Breast epithelium (tissue), 4 donors: Measurements from ENCODE around the gene LDLRAD4. TPM values are rescaled to one million over a fixed set of nuclear protein-coding genes. Genes with fewer than 3 reads are reported as not detected.

Source experiments
- DNase-seq, 2 donors: peaks; one replicate each; pipeline ENCODE4 v3.0.0-alpha.2; 2019; ENCODE audit warnings: low spot score in 2 of 2
- H3K27ac ChIP-seq, 2 donors: fragments of 200-600 bp; sonication (generic) in 1 of 2; one replicate each; pipeline ENCODE4 v1.5.1; 2016 to 2019; ENCODE audit warnings: mild to moderate bottlenecking in 1 of 2
- H3K27me3 ChIP-seq, 2 donors: fragments of 200-600 bp; sonication (generic) in 1 of 2; one replicate each; pipeline versions ENCODE4 v1.5.1 to v1.6.0; 2017 to 2019; ENCODE audit warnings: control low read depth in 1 of 2, mild to moderate bottlenecking in 1 of 2
- H3K36me3 ChIP-seq: fragments of 200-600 bp; one replicate; pipeline ENCODE4 v1.5.1; 2019
- H3K4me1 ChIP-seq, 2 donors: fragments of 200-600 bp; sonication (generic); one replicate each; pipeline ENCODE4 v1.5.1; 2016 to 2019; ENCODE audit warnings: control low read depth in 1 of 2
- H3K4me3 ChIP-seq, 3 donors: fragments of 200-600 bp; sonication (generic); 1 replicate in 2 of 3; 2 replicates in 1 of 3; pipeline ENCODE4 v1.5.1; 2016 to 2019; ENCODE audit warnings: mild to moderate bottlenecking in 3 of 3, moderate library complexity in 2 of 3
- H3K9me3 ChIP-seq, 2 donors: fragments of 200-600 bp; sonication (generic) in 1 of 2; one replicate each; pipeline ENCODE4 v1.5.1; 2016 to 2019; ENCODE audit warnings: control low read depth in 1 of 2
- POLR2A ChIP-seq: fragments of 450-650 bp; IDR thresholded peaks from one replicate; pipeline ENCODE4 v1.6.1; 2016; ENCODE audit warnings: antibody characterized with exemption, mild to moderate bottlenecking, moderate library complexity
- POLR2AphosphoS5 ChIP-seq, 3 donors: sonication (generic); formaldehyde crosslinking; IDR thresholded peaks; one replicate each; pipeline ENCODE4 v1.6.1; 2017; ENCODE audit warnings: antibody characterized with exemption in 3 of 3
- intact Hi-C: fragments of 100-400 bp; cut with DNase I; formaldehyde crosslinking; loops from one replicate; pipeline ENCODE4 v1.15.1; 2023; ENCODE audit warnings: low total_unique reads
- total RNA-seq, 3 donors: library from RNA; depleted of rRNA; stranded (reverse); fragments of >200 nt; gene quantifications; one replicate each; pipeline ENCODE4 v1.1.0, GENCODE V29; 2016
- TF ChIP-seq, protein P1 (sequence below), 3 donors: fragments of 450-650 bp; IDR thresholded peaks; one replicate each; pipeline ENCODE4 v1.5.1; 2016 to 2017; ENCODE audit warnings: antibody characterized with exemption in 3 of 3, mild to moderate bottlenecking in 3 of 3, moderate library complexity in 3 of 3

LDLRAD4 gene
- total RNA-seq, 3 donors from 2014 or later, result 28.5 to 94.3 (median 42.9) TPM

DNA sequence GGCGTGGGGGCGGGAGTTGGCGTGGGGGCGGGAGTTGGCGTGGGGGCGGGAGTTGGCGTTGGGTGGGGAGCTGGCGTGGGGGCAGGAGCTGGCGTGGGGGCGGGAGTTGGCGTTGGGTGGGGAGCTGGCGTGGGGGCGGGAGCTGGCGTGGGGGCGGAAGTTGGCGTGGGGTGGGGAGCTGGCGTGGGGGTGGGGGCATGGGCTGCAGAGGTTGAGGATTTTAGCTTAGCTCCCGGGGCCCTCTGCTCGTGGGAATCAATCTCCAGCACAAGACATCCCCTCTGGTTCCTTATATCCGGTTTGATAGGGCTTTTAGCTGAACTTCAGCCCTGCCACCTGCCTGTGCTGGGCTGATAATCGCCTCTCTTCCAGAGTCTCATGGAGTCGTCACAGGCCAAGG, 177.0 kb downstream of the LDLRAD4 start:
- intact Hi-C loops, result no loop called here
- no peaks in the 10 kb centered on the region for H3K27me3 ChIP-seq
- DNase-seq, result no peak
- no peaks in the 10 kb centered on the region for H3K4me1 ChIP-seq
- no peak overlapping the region for H3K27ac ChIP-seq
- H3K36me3 ChIP-seq, result no peaks in the 10 kb centered on the region
- TF ChIP-seq, protein P1, sequence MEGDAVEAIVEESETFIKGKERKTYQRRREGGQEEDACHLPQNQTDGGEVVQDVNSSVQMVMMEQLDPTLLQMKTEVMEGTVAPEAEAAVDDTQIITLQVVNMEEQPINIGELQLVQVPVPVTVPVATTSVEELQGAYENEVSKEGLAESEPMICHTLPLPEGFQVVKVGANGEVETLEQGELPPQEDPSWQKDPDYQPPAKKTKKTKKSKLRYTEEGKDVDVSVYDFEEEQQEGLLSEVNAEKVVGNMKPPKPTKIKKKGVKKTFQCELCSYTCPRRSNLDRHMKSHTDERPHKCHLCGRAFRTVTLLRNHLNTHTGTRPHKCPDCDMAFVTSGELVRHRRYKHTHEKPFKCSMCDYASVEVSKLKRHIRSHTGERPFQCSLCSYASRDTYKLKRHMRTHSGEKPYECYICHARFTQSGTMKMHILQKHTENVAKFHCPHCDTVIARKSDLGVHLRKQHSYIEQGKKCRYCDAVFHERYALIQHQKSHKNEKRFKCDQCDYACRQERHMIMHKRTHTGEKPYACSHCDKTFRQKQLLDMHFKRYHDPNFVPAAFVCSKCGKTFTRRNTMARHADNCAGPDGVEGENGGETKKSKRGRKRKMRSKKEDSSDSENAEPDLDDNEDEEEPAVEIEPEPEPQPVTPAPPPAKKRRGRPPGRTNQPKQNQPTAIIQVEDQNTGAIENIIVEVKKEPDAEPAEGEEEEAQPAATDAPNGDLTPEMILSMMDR (IDR thresholded peaks at IDR 0.05), result no peak
- no peak for TF ChIP-seq POLR2A
- TF ChIP-seq POLR2AphosphoS5 (IDR thresholded peaks at IDR 0.05), result no peak
- H3K4me3 ChIP-seq, result no peak overlapping the region
- no peaks in the 10 kb centered on the region for H3K9me3 ChIP-seq

DNA sequence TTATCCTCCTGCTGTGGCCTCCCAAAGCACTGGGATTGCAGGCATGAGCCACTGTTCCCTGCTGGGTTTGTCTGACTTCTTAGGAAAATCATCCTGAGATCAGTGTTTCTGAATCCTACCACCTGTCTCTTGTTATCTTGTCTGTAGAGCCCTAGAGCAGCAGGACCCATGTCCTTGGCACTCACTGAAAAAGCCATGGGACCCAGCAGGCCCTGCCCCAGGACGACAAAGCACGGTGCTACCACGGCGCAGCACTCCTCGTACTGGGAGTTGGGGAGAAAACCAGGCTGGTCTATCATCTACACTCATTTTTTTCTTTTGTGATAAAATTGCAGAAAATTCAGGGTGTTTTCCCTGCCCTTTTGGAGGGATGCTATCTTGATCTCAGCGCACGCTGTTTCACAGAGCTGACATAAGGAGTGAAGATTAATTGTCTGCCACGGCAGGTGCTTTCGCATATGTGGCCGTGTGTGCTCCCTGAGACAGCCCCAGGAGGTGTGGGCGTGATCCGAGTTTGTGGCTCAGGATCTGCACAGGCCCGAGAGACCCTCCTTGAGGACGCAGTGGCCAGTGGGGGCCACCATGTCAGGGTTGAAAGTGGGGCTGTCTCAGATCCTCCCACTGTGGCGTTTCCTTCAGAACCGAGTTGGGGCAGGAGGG, 179.1 kb downstream of the LDLRAD4 start:
- TF ChIP-seq, protein P1 (IDR thresholded peaks at IDR 0.05), result no peak
- no peak for TF ChIP-seq POLR2A
- Histone ChIP-seq H3K4me3 (no peak overlapping the region), H3K27me3 (no peaks in the 10 kb centered on the region), H3K36me3 (no peaks in the 10 kb centered on the region), H3K27ac (no peak overlapping the region), H3K9me3 (no peaks in the 10 kb centered on the region), H3K4me1 (no peaks in the 10 kb centered on the region)
- DNase-seq, result no peak
- intact Hi-C loops, result no loop called here

DNA sequence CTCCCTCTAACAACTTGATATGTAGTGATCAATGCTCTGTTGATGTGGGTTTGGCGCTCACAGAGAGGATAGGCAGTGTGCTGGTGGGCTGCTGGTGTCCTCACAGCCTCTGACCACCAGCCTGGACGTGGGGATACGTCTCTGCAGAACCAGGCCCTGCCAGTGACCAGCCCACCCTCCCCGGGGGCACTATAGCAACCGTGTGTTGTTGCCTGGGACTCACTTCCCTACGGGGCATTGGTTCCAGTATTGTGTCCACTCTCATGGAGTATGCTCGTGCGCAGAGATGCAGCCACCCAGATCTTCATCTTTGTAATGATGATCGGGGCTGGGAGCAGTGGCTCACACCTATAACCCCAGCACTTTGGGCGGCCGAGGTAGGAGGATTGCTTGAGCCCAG, 180.1 kb downstream of the LDLRAD4 start:
- H3K27ac ChIP-seq, result no peak overlapping the region
- H3K36me3 ChIP-seq, result no peaks in the 10 kb centered on the region
- H3K9me3 ChIP-seq, result no peaks in the 10 kb centered on the region
- H3K4me3 ChIP-seq, result no peak overlapping the region
- TF ChIP-seq POLR2A (no peak), POLR2AphosphoS5 (IDR thresholded peaks at IDR 0.05) (no peak)
- TF ChIP-seq, protein P1 (IDR thresholded peaks at IDR 0.05), result no peak
- H3K4me1 ChIP-seq, result no peaks in the 10 kb centered on the region
- DNase-seq, result no peak
- intact Hi-C loops, result no loop called here
- H3K27me3 ChIP-seq, result no peaks in the 10 kb centered on the region

DNA sequence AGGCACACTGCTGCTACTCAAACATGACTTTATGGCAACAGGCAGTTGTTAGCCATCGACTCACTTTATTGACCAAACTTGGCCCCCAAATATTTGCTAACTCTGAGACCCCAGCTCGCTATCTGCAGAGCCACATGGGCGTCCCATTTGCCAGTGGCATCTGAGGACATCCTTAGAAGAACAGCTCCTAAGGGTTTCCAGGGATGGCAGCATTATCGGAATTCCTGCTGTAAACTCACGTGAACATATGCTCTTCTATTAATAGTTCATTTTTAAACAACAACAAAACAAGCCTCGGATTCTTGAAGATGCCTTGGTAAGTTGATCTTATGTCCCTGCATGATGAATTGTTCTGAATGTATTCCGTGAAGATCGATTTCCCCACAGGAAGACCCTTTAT, 181.0 kb downstream of the LDLRAD4 start:
- Histone ChIP-seq H3K27ac (no peak overlapping the region), H3K4me3 (no peak overlapping the region), H3K27me3 (no peaks in the 10 kb centered on the region), H3K4me1 (no peaks in the 10 kb centered on the region), H3K9me3 (no peaks in the 10 kb centered on the region), H3K36me3 (no peaks in the 10 kb centered on the region)
- intact Hi-C loops, result no loop called here
- DNase-seq, result no peak
- TF ChIP-seq, protein P1 (IDR thresholded peaks at IDR 0.05), result no peak
- no peak for TF ChIP-seq POLR2A
- no peak for TF ChIP-seq POLR2AphosphoS5 (IDR thresholded peaks at IDR 0.05)

DNA sequence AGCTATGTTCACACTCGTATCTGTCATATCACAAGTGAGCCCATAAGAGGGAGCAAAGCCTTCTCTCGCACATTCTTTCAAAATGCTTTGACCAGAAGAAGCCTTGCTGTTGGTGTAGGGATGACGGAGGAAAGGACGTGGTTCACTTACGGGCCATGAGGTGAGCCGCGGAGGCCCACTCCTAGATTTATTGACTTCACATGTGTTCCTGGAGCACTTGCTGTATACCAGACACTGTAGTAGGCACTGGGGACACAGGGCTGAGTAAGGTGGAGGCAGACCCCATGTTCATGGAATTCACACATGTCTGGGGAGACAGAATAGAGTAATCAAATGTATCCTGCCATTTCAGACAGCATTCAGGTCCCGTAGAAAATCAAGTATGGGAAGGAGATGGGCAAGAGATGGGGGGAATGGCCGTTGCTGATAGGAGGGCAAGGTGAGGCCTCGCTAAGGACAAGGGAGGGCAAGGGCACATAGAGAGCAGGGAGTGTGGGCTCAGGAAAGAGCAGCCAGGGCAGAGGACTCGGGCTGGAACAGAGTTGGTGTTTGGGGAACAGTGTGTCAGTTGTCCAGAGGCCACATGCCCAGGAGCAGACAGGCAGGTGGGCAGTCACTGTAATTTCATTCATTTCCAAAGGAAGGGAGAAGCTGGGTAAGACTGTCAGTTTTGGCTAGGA, 182.2 kb downstream of the LDLRAD4 start:
- no peak for DNase-seq
- intact Hi-C loops, result no loop called here

More for the DNA sequence above, 182.2 kb downstream of the LDLRAD4 start:
- no peaks in the 10 kb centered on the region for H3K9me3 ChIP-seq
- H3K36me3 ChIP-seq, result no peaks in the 10 kb centered on the region
- no peak overlapping the region for H3K4me3 ChIP-seq
- H3K27ac ChIP-seq, result no peak overlapping the region
- no peaks in the 10 kb centered on the region for H3K4me1 ChIP-seq
- H3K27me3 ChIP-seq, result no peaks in the 10 kb centered on the region
- TF ChIP-seq, protein P1 (IDR thresholded peaks at IDR 0.05), result no peak
